ENCODE results near the gene PKD1.

PKD1 gene

GRCh38 chr16:2079991-2080390 is 55.7 kb downstream of the PKD1 start:
- in situ Hi-C loops (cut with MboI; ENCODE audit: low sequenced_read_pairs): no loop called here

- in situ Hi-C loops (cut with MboI; ENCODE audit: low sequenced_read_pairs): no loop called here
Measured at GRCh38 chr16:2079311-2079800, 56.3 kb downstream of the PKD1 start.

DNA sequence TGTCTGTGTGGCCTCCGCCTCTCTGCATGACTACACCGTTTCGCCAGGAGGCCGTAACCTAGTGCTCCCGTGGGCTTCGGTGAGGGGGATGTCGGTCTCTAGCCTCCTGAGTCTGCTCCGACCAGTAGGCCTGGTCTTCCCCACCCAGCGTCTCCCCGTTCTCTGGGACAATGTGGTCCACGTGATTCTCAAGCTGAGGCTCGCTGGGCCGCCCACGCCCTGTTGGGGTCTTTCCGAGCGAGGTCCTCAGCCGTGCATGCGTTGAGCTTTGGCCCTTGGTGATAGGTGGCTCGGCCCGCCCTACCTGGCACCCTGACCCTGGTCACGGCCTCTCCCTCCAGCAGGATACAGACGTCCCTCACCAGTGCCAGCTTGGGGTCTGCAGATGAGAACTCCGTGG is 57.0 kb downstream of the PKD1 start:
- in situ Hi-C loops (cut with MboI; ENCODE audit: low sequenced_read_pairs): no loop called here

GRCh38 chr16:2078096-2078495 is 57.6 kb downstream of the PKD1 start:
- in situ Hi-C loops (cut with MboI; ENCODE audit: low sequenced_read_pairs): no loop called here

GRCh38 chr16:2077696-2078095 is 58.0 kb downstream of the PKD1 start:
- in situ Hi-C loops (cut with MboI; ENCODE audit: low sequenced_read_pairs): no loop called here

DNA sequence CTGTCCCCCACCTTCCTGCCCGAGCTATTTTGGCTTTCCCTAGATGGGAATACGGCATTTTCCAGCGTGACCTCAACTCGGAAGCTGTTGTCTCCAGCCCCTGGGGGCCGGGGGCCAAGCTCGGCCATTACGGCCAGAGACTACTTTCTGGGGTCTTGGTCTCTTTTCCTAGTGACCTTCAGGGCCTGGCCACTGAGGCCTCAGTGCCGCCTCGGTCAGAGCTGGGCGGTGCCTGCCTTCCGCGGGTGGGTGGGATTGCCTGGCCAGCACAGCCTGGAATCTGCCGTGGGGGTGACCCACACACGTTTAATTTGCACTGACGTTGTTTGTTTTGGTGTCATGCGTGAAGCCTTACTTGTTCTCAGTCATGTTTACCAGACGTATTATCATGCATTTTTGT is 58.7 kb downstream of the PKD1 start:
- in situ Hi-C loops (cut with MboI; ENCODE audit: low sequenced_read_pairs): no loop called here

- in situ Hi-C loops (cut with MboI; ENCODE audit: low sequenced_read_pairs): no loop called here
Measured at GRCh38 chr16:2076072-2076865, 59.4 kb downstream of the PKD1 start.

DNA sequence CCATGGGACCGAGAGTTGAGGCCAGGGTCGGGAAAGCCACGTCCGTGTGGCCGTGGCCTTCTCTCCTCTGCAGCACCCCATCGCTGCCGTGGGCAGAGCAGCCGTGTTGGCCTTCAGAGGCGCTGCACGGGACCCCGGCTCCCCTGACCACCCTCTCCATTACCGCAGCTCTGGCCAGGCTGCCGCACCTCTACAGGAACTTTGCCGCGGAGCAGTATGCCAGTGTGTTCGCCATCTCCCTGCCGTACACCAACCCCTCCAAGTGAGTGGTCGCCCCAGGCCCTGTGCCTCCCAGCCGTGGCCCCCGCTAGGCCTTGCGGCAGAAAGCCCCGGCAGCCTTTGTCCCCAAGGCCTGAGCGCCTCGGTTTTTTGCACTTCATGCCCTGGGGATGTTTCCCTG is 60.1 kb downstream of the PKD1 start:
- in situ Hi-C loops (cut with MboI; ENCODE audit: low sequenced_read_pairs): no loop called here

- in situ Hi-C loops (cut with MboI; ENCODE audit: low sequenced_read_pairs): no loop called here
Measured at GRCh38 chr16:2074071-2074470, 61.6 kb downstream of the PKD1 start.

DNA sequence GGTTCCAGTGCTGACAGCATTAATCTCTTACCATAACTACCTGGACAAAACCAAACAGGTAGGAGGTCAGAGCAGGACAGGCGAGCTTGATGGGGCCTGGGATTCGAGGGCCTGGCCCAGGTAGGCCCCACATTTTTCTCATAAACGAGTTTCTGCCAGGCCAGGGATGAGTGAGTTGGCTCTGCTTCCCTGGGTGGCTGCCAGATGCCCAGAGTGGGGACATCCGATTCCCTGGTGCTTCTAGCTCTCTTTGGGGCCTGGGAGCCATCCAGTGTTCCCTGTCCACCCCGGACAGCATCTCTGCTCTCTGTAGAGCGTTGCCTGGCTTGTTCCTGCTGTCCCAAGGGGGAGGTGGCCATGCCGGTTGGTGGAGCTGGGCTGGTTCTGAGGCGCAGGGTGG is 62.8 kb downstream of the PKD1 start:
- in situ Hi-C loops (cut with MboI; ENCODE audit: low sequenced_read_pairs): no loop called here

- in situ Hi-C loops (cut with MboI; ENCODE audit: low sequenced_read_pairs): no loop called here
Measured at GRCh38 chr16:2071454-2072202, 64.1 kb downstream of the PKD1 start.

GRCh38 chr16:2070576-2071453 is 64.9 kb downstream of the PKD1 start:
- in situ Hi-C loops (cut with MboI; ENCODE audit: low sequenced_read_pairs): no loop called here

DNA sequence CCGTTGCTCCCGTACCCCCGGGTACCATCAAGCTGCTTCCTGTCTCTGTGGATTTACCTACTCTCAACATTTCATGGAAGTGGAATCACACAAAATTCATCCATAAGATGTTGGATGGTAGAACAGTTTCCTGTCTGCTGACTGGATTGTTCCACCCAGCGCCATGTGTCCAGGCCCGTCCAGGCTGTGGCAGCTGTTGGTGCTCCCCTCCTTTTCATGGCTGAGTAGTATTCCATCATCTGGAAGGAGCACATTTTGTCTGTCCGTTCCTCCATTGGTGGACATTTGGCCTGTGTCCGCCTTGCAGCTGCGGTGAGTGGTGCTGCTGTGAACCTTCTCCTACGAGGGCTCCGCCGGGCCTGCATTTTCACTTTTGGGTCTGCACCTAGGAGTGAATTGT is 69.6 kb downstream of the PKD1 start:
- in situ Hi-C loops (cut with MboI; ENCODE audit: low sequenced_read_pairs): no loop called here

- in situ Hi-C loops (cut with MboI; ENCODE audit: low sequenced_read_pairs): no loop called here
Measured at GRCh38 chr16:2064368-2064945, 71.2 kb downstream of the PKD1 start.

DNA sequence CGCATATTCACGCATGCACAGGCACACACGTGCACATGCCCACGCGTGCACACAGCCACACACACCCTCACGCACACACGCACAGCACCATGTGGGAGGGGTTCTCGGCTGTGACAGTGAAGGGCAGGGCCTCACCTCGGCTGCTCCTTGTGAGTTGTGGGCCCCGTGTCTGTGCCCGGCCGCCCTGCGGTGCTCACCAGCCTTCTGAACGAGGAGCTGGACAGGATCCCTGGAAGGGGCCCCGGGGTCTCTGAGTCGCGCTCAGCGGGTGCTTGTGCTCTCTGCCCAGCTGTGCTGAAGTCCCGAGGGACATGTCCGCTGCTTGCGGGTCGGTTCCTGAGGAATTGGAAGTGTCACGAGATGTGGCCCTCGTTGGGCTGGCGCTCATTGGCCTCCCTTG is 71.8 kb downstream of the PKD1 start:
- in situ Hi-C loops (cut with MboI; ENCODE audit: low sequenced_read_pairs): no loop called here

DNA sequence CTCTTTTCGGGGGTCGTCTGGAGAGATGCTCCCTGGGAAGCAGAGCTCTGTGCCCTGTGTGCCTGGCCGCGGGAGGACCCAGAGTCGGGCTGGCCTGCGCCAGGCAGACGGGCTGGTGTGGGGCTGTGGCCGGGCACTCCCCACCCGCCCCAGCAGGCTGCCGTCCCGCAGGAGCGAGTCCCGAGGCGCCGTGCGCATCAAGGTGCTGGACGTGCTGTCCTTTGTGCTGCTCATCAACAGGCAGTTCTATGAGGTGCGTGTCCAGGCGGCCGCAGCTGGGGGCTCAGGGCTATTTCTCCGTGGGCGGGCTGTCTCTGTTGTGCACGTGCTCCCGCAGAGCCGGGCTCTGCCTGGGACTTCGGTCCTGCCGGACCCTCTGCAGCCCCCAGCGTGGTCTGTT is 72.9 kb downstream of the PKD1 start:
- in situ Hi-C loops (cut with MboI; ENCODE audit: low sequenced_read_pairs): no loop called here

DNA sequence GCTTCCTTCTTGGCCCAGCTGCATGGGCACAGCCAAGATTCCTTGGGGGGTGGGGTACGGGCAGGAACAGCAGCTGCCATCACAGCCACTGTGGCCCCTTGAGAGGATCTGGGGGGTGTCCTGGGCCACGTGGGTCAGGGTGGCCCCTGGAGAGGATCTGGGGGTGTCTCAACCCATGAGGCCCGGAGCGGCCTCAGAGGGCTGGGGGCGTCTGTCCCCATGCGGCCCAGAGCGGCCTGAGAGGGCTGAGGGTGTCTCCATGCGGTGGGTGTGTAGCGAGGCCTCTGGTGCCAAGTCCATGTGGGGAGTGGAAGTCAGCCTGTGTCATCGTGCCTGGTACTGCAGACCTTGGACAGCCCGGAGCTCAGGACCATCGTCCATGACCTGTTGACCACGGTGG is 74.2 kb downstream of the PKD1 start:
- in situ Hi-C loops (cut with MboI; ENCODE audit: low sequenced_read_pairs): no loop called here

- in situ Hi-C loops (cut with MboI; ENCODE audit: low sequenced_read_pairs): no loop called here
Measured at GRCh38 chr16:2061023-2061422, 74.7 kb downstream of the PKD1 start.

DNA sequence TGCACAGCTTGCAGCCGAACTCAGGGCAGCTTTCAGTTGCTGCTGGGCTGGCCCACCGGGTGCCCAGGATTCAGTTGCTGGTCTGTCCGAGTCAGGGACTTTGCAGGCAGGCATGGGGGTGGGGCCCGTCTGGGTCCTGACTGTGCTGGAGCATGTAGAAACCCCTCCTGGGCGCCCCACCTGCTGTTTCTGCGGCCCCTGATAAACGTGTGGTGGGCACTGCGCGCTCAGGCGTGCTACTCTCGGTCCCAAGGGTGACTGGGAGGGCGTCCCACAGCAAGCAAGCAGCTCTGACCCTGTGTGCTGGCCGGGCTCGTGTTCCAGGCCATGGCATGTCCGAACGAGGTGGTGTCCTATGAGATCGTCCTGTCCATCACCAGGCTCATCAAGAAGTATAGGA is 75.4 kb downstream of the PKD1 start:
- in situ Hi-C loops (cut with MboI; ENCODE audit: low sequenced_read_pairs): no loop called here

GRCh38 chr16:2058872-2059271 is 76.8 kb downstream of the PKD1 start:
- in situ Hi-C loops (cut with MboI; ENCODE audit: low sequenced_read_pairs): no loop called here

DNA sequence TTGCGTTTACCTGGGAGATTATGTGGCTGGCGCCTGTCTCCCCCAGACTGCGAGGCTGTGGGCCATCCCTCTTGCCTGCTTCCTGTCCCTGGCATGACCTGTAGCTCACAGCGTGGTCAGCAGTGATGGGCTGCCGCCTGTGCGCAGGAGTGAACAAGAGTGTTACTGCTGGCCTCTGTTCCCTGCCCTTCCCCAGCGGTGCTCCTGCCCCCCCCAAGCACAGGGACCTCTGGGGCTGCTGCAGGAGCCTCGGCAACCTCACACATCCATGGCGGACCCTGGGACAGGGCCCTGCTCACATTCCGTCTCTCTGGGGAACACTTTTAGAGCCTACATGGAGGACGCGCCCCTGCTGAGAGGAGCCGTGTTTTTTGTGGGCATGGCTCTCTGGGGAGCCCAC is 77.3 kb downstream of the PKD1 start:
- in situ Hi-C loops (cut with MboI; ENCODE audit: low sequenced_read_pairs): no loop called here

Data from HL-60/S4 treated with retinoic acid at 250 ng/mL for 4 days and 3 days (cell line).